ENCODE measurements around the gene NPFFR1.

NPFFR1 gene

GRCh38 chr10:70198696-70199466, 84.9 kb downstream of the NPFFR1 start:
- no peak for TF ChIP-seq GATA2 (IDR thresholded peaks at IDR 0.05; ENCODE audit: low read depth, low read length)
